ENCODE measurements around the gene FAM149A. TPM values are rescaled to one million over a fixed set of nuclear protein-coding genes. Genes with fewer than 3 reads are reported as not detected.

The FAM149A gene
- total RNA-seq, 1 experiment from 2014 or later: 1.9 TPM

DNA sequence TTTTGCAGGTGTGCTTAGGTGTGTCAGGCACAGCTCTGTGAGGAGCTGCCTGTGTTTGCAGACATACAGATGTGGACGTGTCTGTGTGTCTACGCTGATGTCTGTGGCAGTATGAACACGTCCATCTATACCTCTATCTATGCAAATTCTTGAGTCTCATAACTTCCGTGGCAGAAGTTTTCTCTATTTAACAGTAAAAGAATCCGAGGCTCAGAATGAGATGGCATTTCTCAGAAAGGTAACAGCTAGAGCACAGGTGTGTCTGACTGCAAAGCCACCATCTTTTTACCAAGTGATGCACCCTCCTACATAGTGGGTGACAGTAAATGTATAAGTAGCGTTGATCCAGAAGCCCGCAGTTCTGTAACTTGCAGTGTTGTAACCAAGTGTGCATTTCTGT is 47.0 kb downstream of the FAM149A start:
- Histone ChIP-seq H3K9me2 (replicated peaks; ENCODE audit: insufficient read depth, low read length) (no peaks in the 10 kb centered on the region), H3K79me2 (ENCODE audit: low read length) (no peaks in the 10 kb centered on the region), H4K20me1 (ENCODE audit: insufficient read depth, low read depth, low read length) (no peaks in the 10 kb centered on the region), H3K4me1 (ENCODE audit: low read length) (peaks cover 52% of the 10 kb centered on the region), H3K36me3 (ENCODE audit: insufficient read depth, low read length) (no peaks in the 10 kb centered on the region), H3K27me3 (ENCODE audit: low read length) (no peaks in the 10 kb centered on the region), H3K9me3 (ENCODE audit: low read length) (no peaks in the 10 kb centered on the region), H3K9ac (ENCODE audit: low read length) (peak overlapping the region; percentile 28), H3K27ac (ENCODE audit: low read length) (peak overlapping the region; percentile 63), H2AFZ (ENCODE audit: low read length) (peak overlapping the region; percentile 58; the same call in 1 of the 2 replicates), H3K4me3 (ENCODE audit: low read length) (peak overlapping the region; percentile 33; the same call in 1 of the 2 replicates), H3K4me2 (ENCODE audit: low read depth, low read length, poor library complexity, severe bottlenecking) (peak overlapping the region; percentile 64)
- no peak for DNase-seq

DNA sequence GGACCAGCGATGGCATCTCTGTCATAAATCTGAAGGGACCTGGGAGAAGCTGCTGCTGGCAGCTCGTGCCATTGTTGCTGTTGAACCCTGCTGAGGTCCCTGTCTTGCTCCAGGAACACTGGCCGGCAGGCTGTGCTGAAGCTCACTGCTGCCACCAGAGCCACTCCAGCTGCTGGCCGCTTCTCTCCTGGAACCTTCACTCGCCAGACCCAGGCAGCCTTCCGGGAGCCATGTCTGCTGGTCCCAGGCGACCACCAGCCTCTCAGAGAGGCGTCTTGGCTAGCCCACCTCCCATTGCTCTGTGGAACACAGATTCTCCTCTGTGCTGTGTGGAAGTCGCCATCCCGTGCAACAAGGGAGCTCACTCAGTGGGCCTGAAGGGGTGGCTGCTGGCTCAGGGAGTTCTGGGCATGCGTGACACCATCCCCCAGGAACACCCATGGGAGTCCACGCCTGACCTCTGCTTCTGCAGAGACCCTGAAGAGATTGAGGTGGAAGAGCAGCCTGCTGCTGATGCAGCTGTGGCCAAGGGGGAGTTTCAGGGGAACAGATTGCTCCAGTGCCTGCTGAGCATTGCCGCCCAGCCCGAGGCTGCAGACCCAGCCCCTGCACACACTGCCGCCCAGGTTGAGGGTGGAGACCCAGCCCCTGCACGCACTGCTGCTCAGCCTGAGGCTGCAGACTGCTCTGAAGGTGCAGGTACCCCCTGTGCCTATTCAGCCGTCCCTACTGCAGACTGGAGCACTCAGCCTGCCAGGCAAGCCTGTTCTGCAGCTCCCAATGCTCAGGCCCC is 53.7 kb downstream of the FAM149A start:
- Histone ChIP-seq H3K9me3 (ENCODE audit: low read length) (no peaks in the 10 kb centered on the region), H3K27ac (ENCODE audit: low read length) (peak overlapping the region; percentile 98), H3K36me3 (ENCODE audit: insufficient read depth, low read length) (no peaks in the 10 kb centered on the region), H3K79me2 (ENCODE audit: low read length) (0 out of 2 replicates have a peak, but pooled peaks cover 3% of the 10 kb centered on the region), H3K4me1 (ENCODE audit: low read length) (peaks cover 87% of the 10 kb centered on the region), H3K4me3 (ENCODE audit: low read length) (peak overlapping the region; percentile 63), H3K9me2 (replicated peaks; ENCODE audit: insufficient read depth, low read length) (no peaks in the 10 kb centered on the region), H3K27me3 (ENCODE audit: low read length) (no peaks in the 10 kb centered on the region), H4K20me1 (ENCODE audit: insufficient read depth, low read depth, low read length) (no peaks in the 10 kb centered on the region), H3K4me2 (ENCODE audit: low read depth, low read length, poor library complexity, severe bottlenecking) (peak overlapping the region; percentile 82), H2AFZ (ENCODE audit: low read length) (no peak overlapping the region; the same call in 1 of the 2 replicates), H3K9ac (ENCODE audit: low read length) (peak overlapping the region; percentile 64)
- peak; percentile 93 for DNase-seq

DNA sequence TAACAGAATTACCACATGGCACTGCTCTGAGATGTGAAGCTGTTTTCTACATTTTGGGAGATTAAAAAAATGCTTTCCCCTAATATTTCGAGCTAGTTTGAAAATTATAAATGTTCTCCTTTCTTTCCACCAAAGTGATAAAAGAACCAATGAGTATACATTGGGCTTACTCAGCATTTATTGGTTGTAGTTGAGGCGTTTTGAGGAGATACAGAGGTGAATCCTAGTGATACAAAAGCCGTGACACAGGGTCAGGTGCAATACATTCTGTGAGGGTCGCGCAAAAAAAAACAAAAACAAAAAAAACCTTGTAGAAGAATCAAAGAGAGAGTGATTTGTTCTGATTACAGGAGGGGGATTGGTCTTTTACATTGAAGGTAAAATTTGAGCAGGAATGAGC is 54.5 kb downstream of the FAM149A start:
- Histone ChIP-seq H4K20me1 (ENCODE audit: insufficient read depth, low read depth, low read length) (no peaks in the 10 kb centered on the region), H3K27me3 (ENCODE audit: low read length) (no peaks in the 10 kb centered on the region), H3K4me1 (ENCODE audit: low read length) (peaks cover 80% of the 10 kb centered on the region), H3K9me2 (replicated peaks; ENCODE audit: insufficient read depth, low read length) (no peaks in the 10 kb centered on the region), H3K36me3 (ENCODE audit: insufficient read depth, low read length) (no peaks in the 10 kb centered on the region), H3K27ac (ENCODE audit: low read length) (peak overlapping the region; percentile 98), H3K9me3 (ENCODE audit: low read length) (no peaks in the 10 kb centered on the region), H3K9ac (ENCODE audit: low read length) (peak overlapping the region; percentile 64), H3K4me2 (ENCODE audit: low read depth, low read length, poor library complexity, severe bottlenecking) (peak overlapping the region; percentile 82), H2AFZ (ENCODE audit: low read length) (no peak overlapping the region), H3K4me3 (ENCODE audit: low read length) (peak overlapping the region; percentile 63), H3K79me2 (ENCODE audit: low read length) (0 out of 2 replicates have a peak, but pooled peaks cover 3% of the 10 kb centered on the region)
- DNase-seq: peak; percentile 57

DNA sequence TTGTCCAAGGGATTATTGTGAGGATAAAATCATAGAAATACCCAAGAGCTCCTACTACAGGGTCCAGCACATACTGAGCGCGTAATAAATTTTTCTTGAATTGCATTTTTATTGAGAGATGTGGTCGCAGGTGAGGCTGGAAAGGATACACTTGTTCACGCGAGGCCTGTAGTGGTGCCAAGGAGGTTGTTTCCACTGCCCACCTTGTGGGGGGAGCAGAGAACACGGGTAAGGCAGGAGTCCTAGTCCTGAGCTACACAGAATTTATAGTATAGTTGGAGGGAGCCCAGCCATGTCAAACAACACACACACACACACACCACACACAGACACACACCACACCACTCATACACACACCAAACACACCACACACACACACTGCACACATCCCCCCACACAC is 55.1 kb downstream of the FAM149A start:
- H3K9me3 ChIP-seq (ENCODE audit: low read length): no peaks in the 10 kb centered on the region
- H3K4me2 ChIP-seq (ENCODE audit: low read depth, low read length, poor library complexity, severe bottlenecking): peak overlapping the region; percentile 82
- H3K27ac ChIP-seq (ENCODE audit: low read length): peak overlapping the region; percentile 98
- H3K9me2 ChIP-seq (replicated peaks; ENCODE audit: insufficient read depth, low read length): no peaks in the 10 kb centered on the region
- peak; percentile 61 for DNase-seq
- H4K20me1 ChIP-seq (ENCODE audit: insufficient read depth, low read depth, low read length): no peaks in the 10 kb centered on the region
- H3K4me1 ChIP-seq (ENCODE audit: low read length): peaks cover 78% of the 10 kb centered on the region
- no peaks in the 10 kb centered on the region for H3K27me3 ChIP-seq (ENCODE audit: low read length)
- H3K9ac ChIP-seq (ENCODE audit: low read length): peak overlapping the region; percentile 64
- H2AFZ ChIP-seq (ENCODE audit: low read length): no peak overlapping the region; the same call in 1 of the 2 replicates
- peak overlapping the region; percentile 63; the same call in 1 of the 2 replicates for H3K4me3 ChIP-seq (ENCODE audit: low read length)
- 0 out of 2 replicates have a peak, but pooled peaks cover 3% of the 10 kb centered on the region for H3K79me2 ChIP-seq (ENCODE audit: low read length)
- no peaks in the 10 kb centered on the region for H3K36me3 ChIP-seq (ENCODE audit: insufficient read depth, low read length)

DNA sequence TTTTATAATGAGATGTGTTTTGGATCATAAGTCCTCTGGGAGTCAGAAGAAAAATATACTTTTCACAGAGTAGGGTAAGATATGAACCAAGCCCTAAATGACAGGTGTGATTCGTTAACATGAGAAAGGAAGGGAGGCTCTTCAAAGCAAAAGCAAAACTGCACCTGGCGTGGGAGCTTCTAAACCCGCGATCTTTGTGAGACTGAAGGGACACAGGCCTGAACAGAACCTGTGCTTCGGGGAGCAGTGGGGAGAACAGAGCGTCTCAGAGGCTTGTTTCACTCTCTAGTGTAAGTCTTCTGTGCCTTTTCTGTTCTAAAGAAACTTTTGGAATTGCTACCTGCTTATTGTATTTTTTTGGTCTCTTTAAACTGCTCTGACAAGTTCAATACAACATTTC is 56.6 kb downstream of the FAM149A start:
- Histone ChIP-seq H3K4me1 (ENCODE audit: low read length) (peaks cover 81% of the 10 kb centered on the region), H3K27ac (ENCODE audit: low read length) (peak overlapping the region; percentile 98), H3K27me3 (ENCODE audit: low read length) (no peaks in the 10 kb centered on the region), H3K9me2 (replicated peaks; ENCODE audit: insufficient read depth, low read length) (no peaks in the 10 kb centered on the region), H3K9ac (ENCODE audit: low read length) (peak overlapping the region; percentile 60), H4K20me1 (ENCODE audit: insufficient read depth, low read depth, low read length) (no peaks in the 10 kb centered on the region), H3K36me3 (ENCODE audit: insufficient read depth, low read length) (no peaks in the 10 kb centered on the region), H3K4me3 (ENCODE audit: low read length) (peak overlapping the region; percentile 20; the same call in 1 of the 2 replicates), H3K9me3 (ENCODE audit: low read length) (no peaks in the 10 kb centered on the region), H2AFZ (ENCODE audit: low read length) (peak overlapping the region; percentile 74), H3K79me2 (ENCODE audit: low read length) (0 out of 2 replicates have a peak, but pooled peaks cover 3% of the 10 kb centered on the region), H3K4me2 (ENCODE audit: low read depth, low read length, poor library complexity, severe bottlenecking) (peak overlapping the region; percentile 82)
- peak; percentile 67 for DNase-seq

- DNase-seq: no peak
- Histone ChIP-seq H3K9ac (ENCODE audit: low read length) (no peak overlapping the region), H3K36me3 (ENCODE audit: insufficient read depth, low read length) (no peaks in the 10 kb centered on the region), H2AFZ (ENCODE audit: low read length) (no peak overlapping the region), H3K79me2 (ENCODE audit: low read length) (no peaks in the 10 kb centered on the region), H3K4me3 (ENCODE audit: low read length) (no peak overlapping the region), H3K27ac (ENCODE audit: low read length) (no peak overlapping the region), H4K20me1 (ENCODE audit: insufficient read depth, low read depth, low read length) (no peaks in the 10 kb centered on the region), H3K9me2 (replicated peaks; ENCODE audit: insufficient read depth, low read length) (no peaks in the 10 kb centered on the region), H3K27me3 (ENCODE audit: low read length) (no peaks in the 10 kb centered on the region), H3K4me1 (ENCODE audit: low read length) (peaks cover 63% of the 10 kb centered on the region), H3K9me3 (ENCODE audit: low read length) (no peaks in the 10 kb centered on the region), H3K4me2 (ENCODE audit: low read depth, low read length, poor library complexity, severe bottlenecking) (no peak overlapping the region)
Observed at GRCh38 chr4:186166852-186167512, 62.5 kb downstream of the FAM149A start.

DNA sequence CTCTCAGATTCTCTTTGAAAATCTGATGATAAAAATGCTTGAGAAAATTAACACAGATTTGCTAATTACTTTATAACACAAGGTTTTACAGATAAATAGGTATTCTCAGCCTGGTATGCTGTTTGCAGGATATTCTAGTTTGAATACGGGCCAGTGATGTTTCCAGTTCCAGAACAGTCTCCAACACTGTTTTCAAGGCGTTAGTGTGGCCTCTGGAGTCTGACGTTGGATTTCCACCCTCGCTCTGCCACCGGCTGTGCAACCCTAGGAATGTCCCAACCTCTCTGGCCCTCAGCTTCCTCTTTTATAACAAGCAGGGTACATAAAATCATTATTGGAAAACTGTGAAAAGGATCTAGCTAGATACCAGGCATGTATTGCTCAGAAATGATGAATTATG is 63.1 kb downstream of the FAM149A start:
- H3K4me3 ChIP-seq (ENCODE audit: low read length): no peak overlapping the region
- no peaks in the 10 kb centered on the region for H3K27me3 ChIP-seq (ENCODE audit: low read length)

DNA sequence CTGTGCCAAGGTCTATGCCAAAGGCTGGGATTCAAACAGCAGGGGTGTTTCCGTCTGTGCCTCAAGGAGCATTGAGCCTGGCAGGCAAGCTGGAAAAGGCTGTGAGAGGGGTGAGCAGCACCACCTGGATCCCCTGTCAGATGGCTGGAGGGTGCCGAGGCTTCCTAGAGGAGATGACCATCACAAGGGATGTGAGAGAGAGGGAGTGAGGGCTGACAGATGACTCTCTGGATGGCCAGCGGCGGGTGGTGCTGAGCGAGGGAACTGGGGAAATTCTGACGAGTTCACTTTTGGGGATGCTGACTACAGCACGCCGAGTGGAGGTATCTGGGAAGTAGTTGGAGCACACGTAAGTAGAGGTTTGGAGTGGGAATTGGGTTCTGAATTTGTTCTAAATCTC is 64.2 kb downstream of the FAM149A start:
- Histone ChIP-seq H3K9me3 (ENCODE audit: low read length) (no peaks in the 10 kb centered on the region), H3K79me2 (ENCODE audit: low read length) (no peaks in the 10 kb centered on the region), H2AFZ (ENCODE audit: low read length) (no peak overlapping the region), H3K9ac (ENCODE audit: low read length) (no peak overlapping the region), H3K4me2 (ENCODE audit: low read depth, low read length, poor library complexity, severe bottlenecking) (no peak overlapping the region), H3K4me1 (ENCODE audit: low read length) (peaks cover 51% of the 10 kb centered on the region), H3K36me3 (ENCODE audit: insufficient read depth, low read length) (no peaks in the 10 kb centered on the region), H3K9me2 (replicated peaks; ENCODE audit: insufficient read depth, low read length) (no peaks in the 10 kb centered on the region), H3K27me3 (ENCODE audit: low read length) (no peaks in the 10 kb centered on the region), H3K4me3 (ENCODE audit: low read length) (no peak overlapping the region), H3K27ac (ENCODE audit: low read length) (peak overlapping the region; percentile 84), H4K20me1 (ENCODE audit: insufficient read depth, low read depth, low read length) (no peaks in the 10 kb centered on the region)
- no peak for DNase-seq

More for the DNA sequence above, 63.1 kb downstream of the FAM149A start:
- Histone ChIP-seq H2AFZ (ENCODE audit: low read length) (no peak overlapping the region), H3K9me2 (replicated peaks; ENCODE audit: insufficient read depth, low read length) (no peaks in the 10 kb centered on the region), H4K20me1 (ENCODE audit: insufficient read depth, low read depth, low read length) (no peaks in the 10 kb centered on the region), H3K79me2 (ENCODE audit: low read length) (no peaks in the 10 kb centered on the region), H3K36me3 (ENCODE audit: insufficient read depth, low read length) (no peaks in the 10 kb centered on the region), H3K4me1 (ENCODE audit: low read length) (peaks cover 57% of the 10 kb centered on the region), H3K4me2 (ENCODE audit: low read depth, low read length, poor library complexity, severe bottlenecking) (no peak overlapping the region), H3K9me3 (ENCODE audit: low read length) (no peaks in the 10 kb centered on the region), H3K9ac (ENCODE audit: low read length) (no peak overlapping the region), H3K27ac (ENCODE audit: low read length) (no peak overlapping the region)
- no peak for DNase-seq
